Measurements from ENCODE around the gene ATG2A. TPM values are rescaled to one million over a fixed set of nuclear protein-coding genes. Genes with fewer than 3 reads are reported as not detected.

ATG2A gene
- total and polyA plus RNA-seq, 10 of the 15 experiments (the other 5 are each of a cell fraction or from before 2014, with no cell fraction given) = 0.08 to 19.0 (median 4.6) TPM

DNA sequence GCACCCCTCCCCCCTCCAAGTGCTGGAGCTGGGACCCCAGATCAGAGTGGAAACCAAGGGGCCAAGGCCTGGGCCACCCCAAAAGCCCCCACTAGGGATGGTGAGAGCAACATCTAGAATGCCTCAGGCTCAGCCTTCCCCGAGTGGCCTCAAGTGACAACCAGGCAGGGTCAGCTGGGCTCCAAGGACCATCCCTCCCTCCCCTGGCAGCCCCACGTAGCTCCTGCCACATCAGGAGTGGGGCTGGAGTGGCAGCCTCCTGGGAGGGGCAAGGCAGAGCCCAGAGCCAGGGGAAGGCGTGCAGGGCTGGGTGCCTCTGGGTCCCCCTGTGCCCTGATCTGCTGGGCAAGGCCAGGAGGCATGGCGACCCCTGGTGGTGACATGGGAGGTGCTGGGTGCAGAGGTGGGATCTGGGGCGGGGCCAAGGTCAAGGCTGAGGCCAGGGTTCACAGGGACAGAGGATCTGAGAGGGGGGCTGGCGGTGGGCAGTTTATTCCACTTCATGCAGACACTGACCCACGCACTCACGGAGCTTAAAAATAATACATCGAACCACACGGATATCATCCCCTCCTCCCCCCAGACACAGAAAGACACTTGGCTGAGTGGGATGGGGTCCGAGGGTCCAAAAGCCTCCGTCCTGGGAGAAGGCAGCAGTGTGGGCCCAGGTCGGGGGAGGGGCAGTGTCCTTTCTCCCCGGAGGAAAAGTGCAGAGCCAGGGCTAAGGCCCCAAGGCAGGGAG lies 22.8 kb downstream of the ATG2A start:
- ATAC-seq = peak; percentile 97
- intact Hi-C loops (cut with micrococcal nuclease; ENCODE audit: unreplicated experiment) (loop anchor here (1.0 kb wide), 1 partner anchor 47 kb away; no protein-coding TSS in a partner anchor), in situ Hi-C loops (cut with MboI) (loop anchor here (5.0 kb wide), 1 partner anchor 47 kb away; no protein-coding TSS in a partner anchor)
- Histone ChIP-seq H3K27ac (ENCODE audit: control insufficient read depth, insufficient read depth) (no peak overlapping the region), H2AFZ (ENCODE audit: control insufficient read depth, low read depth, low read length) (no peak overlapping the region), H3K4me2 (ENCODE audit: control insufficient read depth, insufficient read depth) (no peak overlapping the region), H3K4me1 (ENCODE audit: control insufficient read depth, insufficient read depth, low read length) (no peaks in the 10 kb centered on the region; the same call in 1 of the 2 replicates), H3K9ac (ENCODE audit: control insufficient read depth, insufficient read depth, low read length) (no peak overlapping the region), H3K9me3 (replicated peaks; ENCODE audit: control insufficient read depth, insufficient read depth, low read length) (no peaks in the 10 kb centered on the region), H3K27me3 (replicated peaks in 1 of 2; ENCODE audit: control insufficient read depth in 2 of 2, insufficient read depth in 2 of 2, low read length in 1 of 2) (no peaks in the 10 kb centered on the region), H3K36me3 (ENCODE audit: control insufficient read depth in 2 of 2, insufficient read depth in 2 of 2, low read length in 1 of 2) (peaks cover 0 to 3% of the 10 kb centered on the region in 2 experiments; a peak in 1 of 4 replicates), H3K79me2 (ENCODE audit: control insufficient read depth, insufficient read depth, low read length) (no peaks in the 10 kb centered on the region), H4K20me1 (ENCODE audit: control insufficient read depth, insufficient read depth) (no peaks in the 10 kb centered on the region), H3K4me3 (no peak overlapping the region)
- POLR2A ChIA-PET = interaction anchor here (1.0 to 1.7 kb wide), 3 partner anchors 15 to 45 kb away, joined by 3 to 5 read pairs (median 4); no protein-coding TSS in a partner anchor
- 20% methylated on average over 14 of the region's 14 CpGs for WGBS (ENCODE audit: insufficient coverage, insufficient replicate concordance, low lambda C conversion rate, missing lambda C conversion rate)
- SMC1A ChIA-PET (ENCODE audit: uncharacterized antibody, unreplicated experiment) = interaction anchor here (0.9 to 7.2 kb wide), 12 partner anchors 14 to 103 kb away, joined by 3 to 138 read pairs (median 4); no protein-coding TSS in a partner anchor
- FAIRE-seq = peak; percentile 75
- no peak for DNase-seq (ENCODE audit: low read depth, low spot score)
- BruUV-seq (replicated peaks) = no TSS peak
- CTCF ChIA-PET = interaction anchor here (0.6 to 30.0 kb wide), 12 partner anchors 10 to 254 kb away, joined by 3 to 1208 read pairs (median 4); partner anchors contain the start of genes CDC42BPG and EHD1
- RAD21 ChIA-PET (ENCODE audit: unreplicated experiment) = interaction anchor here (0.8 to 5.7 kb wide), 11 partner anchors 12 to 103 kb away, joined by 3 to 101 read pairs (median 4); partner anchors contain the start of gene BATF2
- TF ChIP-seq, protein P1, sequence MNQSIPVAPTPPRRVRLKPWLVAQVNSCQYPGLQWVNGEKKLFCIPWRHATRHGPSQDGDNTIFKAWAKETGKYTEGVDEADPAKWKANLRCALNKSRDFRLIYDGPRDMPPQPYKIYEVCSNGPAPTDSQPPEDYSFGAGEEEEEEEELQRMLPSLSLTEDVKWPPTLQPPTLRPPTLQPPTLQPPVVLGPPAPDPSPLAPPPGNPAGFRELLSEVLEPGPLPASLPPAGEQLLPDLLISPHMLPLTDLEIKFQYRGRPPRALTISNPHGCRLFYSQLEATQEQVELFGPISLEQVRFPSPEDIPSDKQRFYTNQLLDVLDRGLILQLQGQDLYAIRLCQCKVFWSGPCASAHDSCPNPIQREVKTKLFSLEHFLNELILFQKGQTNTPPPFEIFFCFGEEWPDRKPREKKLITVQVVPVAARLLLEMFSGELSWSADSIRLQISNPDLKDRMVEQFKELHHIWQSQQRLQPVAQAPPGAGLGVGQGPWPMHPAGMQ (IDR thresholded peaks at IDR 0.05; ENCODE audit: borderline replicate concordance) = no peak
- peak; percentile 94 for TF ChIP-seq RAD21 (IDR thresholded peaks at IDR 0.05; ENCODE audit: insufficient read depth, low read depth, low read length)
- TF ChIP-seq NR2C1 (IDR thresholded peaks at IDR 0.05) = peak; percentile 34; the same call in 1 of the 2 replicates
- peak; percentile 34; the same call in 1 of the 2 replicates for TF ChIP-seq LARP7 (IDR thresholded peaks at IDR 0.05)
- TF ChIP-seq POU2F2 (IDR thresholded peaks at IDR 0.05; ENCODE audit: borderline replicate concordance, low read depth, low read length) = 0 out of 3 replicates have a peak, but pooled peaks have one; percentile 37
- TF ChIP-seq NRF1 (conservative IDR thresholded peaks at IDR 0.05; ENCODE audit: low read depth, low read length) = no peak
- 0 out of 2 replicates have a peak, but pooled peaks have one; percentile 17 for TF ChIP-seq CHD2 (IDR thresholded peaks at IDR 0.05; ENCODE audit: borderline replicate concordance, low read depth, low read length)
- TF ChIP-seq, protein P2, sequence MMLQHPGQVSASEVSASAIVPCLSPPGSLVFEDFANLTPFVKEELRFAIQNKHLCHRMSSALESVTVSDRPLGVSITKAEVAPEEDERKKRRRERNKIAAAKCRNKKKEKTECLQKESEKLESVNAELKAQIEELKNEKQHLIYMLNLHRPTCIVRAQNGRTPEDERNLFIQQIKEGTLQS (IDR thresholded peaks at IDR 0.05; ENCODE audit: borderline replicate concordance, extremely low read depth, low read depth, low read length) = no peak
- no peak for TF ChIP-seq PML (IDR thresholded peaks at IDR 0.05; ENCODE audit: low read length)
- TF ChIP-seq BHLHE40 (IDR thresholded peaks at IDR 0.05; ENCODE audit: borderline replicate concordance in 1 of 2, low read depth in 2 of 2, low read length in 1 of 2) = peak in 1 of 2 experiments; percentile 61; a peak in 1 of 4 replicates
- TF ChIP-seq, protein P3, sequence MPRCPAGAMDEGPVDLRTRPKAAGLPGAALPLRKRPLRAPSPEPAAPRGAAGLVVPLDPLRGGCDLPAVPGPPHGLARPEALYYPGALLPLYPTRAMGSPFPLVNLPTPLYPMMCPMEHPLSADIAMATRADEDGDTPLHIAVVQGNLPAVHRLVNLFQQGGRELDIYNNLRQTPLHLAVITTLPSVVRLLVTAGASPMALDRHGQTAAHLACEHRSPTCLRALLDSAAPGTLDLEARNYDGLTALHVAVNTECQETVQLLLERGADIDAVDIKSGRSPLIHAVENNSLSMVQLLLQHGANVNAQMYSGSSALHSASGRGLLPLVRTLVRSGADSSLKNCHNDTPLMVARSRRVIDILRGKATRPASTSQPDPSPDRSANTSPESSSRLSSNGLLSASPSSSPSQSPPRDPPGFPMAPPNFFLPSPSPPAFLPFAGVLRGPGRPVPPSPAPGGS (IDR thresholded peaks at IDR 0.05; ENCODE audit: borderline replicate concordance, insufficient read depth, low read depth, low read length, poor library complexity, severe bottlenecking) = no peak
- TF ChIP-seq HDGF (IDR thresholded peaks at IDR 0.05) = peak; percentile 91
- 0 out of 2 replicates have a peak, but pooled peaks have one; percentile 35 for TF ChIP-seq GATAD2B (conservative IDR thresholded peaks at IDR 0.05; ENCODE audit: low read depth)
- no peak for TF ChIP-seq JUNB (IDR thresholded peaks at IDR 0.05)
- peak; percentile 81 for TF ChIP-seq YY1 (IDR thresholded peaks at IDR 0.05; ENCODE audit: low read depth, low read length)
